Islet precursor cell (in vitro differentiated cells): ENCODE data around the gene FAM13C.
A peak's percentile ranks its signal among the peaks of the same experiment; 100 is the strongest.

ENCODE experiments used
- DNase-seq: peaks from one replicate; pipeline ENCODE4 v3.0.0-alpha.2; 2018

Gene FAM13C

GRCh38 chr10:59360605-59361405 is 1.5 kb downstream of the FAM13C start:
- DNase-seq: no peak

GRCh38 chr10:59358576-59358975 is 3.8 kb downstream of the FAM13C start:
- DNase-seq: no peak

GRCh38 chr10:59354434-59354833 is 7.9 kb downstream of the FAM13C start:
- no peak for DNase-seq

- no peak for DNase-seq
Measured at GRCh38 chr10:59350558-59350957, 11.8 kb downstream of the FAM13C start.

- no peak for DNase-seq
Measured at GRCh38 chr10:59346321-59346720, 16.0 kb downstream of the FAM13C start.

- DNase-seq: no peak
Measured at GRCh38 chr10:59342723-59343122, 19.6 kb downstream of the FAM13C start.

- DNase-seq: no peak
Measured at GRCh38 chr10:59342000-59342399, 20.3 kb downstream of the FAM13C start.

GRCh38 chr10:59340285-59340684 is 22.1 kb downstream of the FAM13C start:
- DNase-seq: no peak

GRCh38 chr10:59339351-59339750 is 23.0 kb downstream of the FAM13C start:
- no peak for DNase-seq

- peak; percentile 70 for DNase-seq
Measured at GRCh38 chr10:59337201-59337652, 25.1 kb downstream of the FAM13C start.

GRCh38 chr10:59336632-59337031 is 25.7 kb downstream of the FAM13C start:
- DNase-seq: no peak

GRCh38 chr10:59335497-59335896 is 26.9 kb downstream of the FAM13C start:
- DNase-seq: no peak

GRCh38 chr10:59333701-59334100 is 28.6 kb downstream of the FAM13C start:
- no peak for DNase-seq

GRCh38 chr10:59332581-59332980 is 29.8 kb downstream of the FAM13C start:
- no peak for DNase-seq

- no peak for DNase-seq
Measured at GRCh38 chr10:59331661-59332060, 30.7 kb downstream of the FAM13C start.

GRCh38 chr10:59325116-59325515 is 37.2 kb downstream of the FAM13C start:
- DNase-seq: no peak

- no peak for DNase-seq
Measured at GRCh38 chr10:59324597-59324996, 37.8 kb downstream of the FAM13C start.

- no peak for DNase-seq
Measured at GRCh38 chr10:59323831-59324401, 38.4 kb downstream of the FAM13C start.

GRCh38 chr10:59323036-59323459 is 39.3 kb downstream of the FAM13C start:
- DNase-seq: no peak

GRCh38 chr10:59322131-59322530 is 40.2 kb downstream of the FAM13C start:
- no peak for DNase-seq

- DNase-seq: no peak
Measured at GRCh38 chr10:59320355-59320754, 42.0 kb downstream of the FAM13C start.

- no peak for DNase-seq
Measured at GRCh38 chr10:59319854-59320253, 42.5 kb downstream of the FAM13C start.

GRCh38 chr10:59317066-59317465 is 45.3 kb downstream of the FAM13C start:
- no peak for DNase-seq

- no peak for DNase-seq
Measured at GRCh38 chr10:59315465-59315864, 46.9 kb downstream of the FAM13C start.

- no peak for DNase-seq
Measured at GRCh38 chr10:59314268-59314667, 48.1 kb downstream of the FAM13C start.
